ENCODE measurements around the gene TNNI3K. TPM values are rescaled to one million over a fixed set of nuclear protein-coding genes. Genes with fewer than 3 reads are reported as not detected.

TNNI3K gene
- total and polyA plus RNA-seq, 9 of the 15 experiments (the other 6 are each of a cell fraction or from before 2014, with no cell fraction given), result 0.21 to 0.53 (median 0.32) TPM; not detected in 5

- CTCF ChIA-PET (ENCODE audit: low intra/inter-chr PET ratio), result interaction anchor here (0.6 kb wide), 1 partner anchor 665 kb away, joined by 3 read pairs; no protein-coding TSS in a partner anchor
- no TSS peak for BruUV-seq (replicated peaks)
- POLR2A ChIA-PET, result interaction anchor here (1.0 kb wide), 1 partner anchor 10 kb away, joined by 3 read pairs; no protein-coding TSS in a partner anchor
- Histone ChIP-seq H3K4me2 (ENCODE audit: insufficient read depth, low read length) (no peak overlapping the region), H3K79me2 (ENCODE audit: control insufficient read depth, insufficient read depth, low read length) (no peaks in the 10 kb centered on the region), H4K20me1 (replicated peaks; ENCODE audit: control insufficient read depth, insufficient read depth, low read length) (no peaks in the 10 kb centered on the region), H3K27ac (ENCODE audit: extremely low read depth, low read depth, low read length) (no peak overlapping the region), H2AFZ (ENCODE audit: low read depth, low read length) (no peak overlapping the region), H3K9me3 (replicated peaks; ENCODE audit: control insufficient read depth, insufficient read depth, low read depth, low read length) (no peaks in the 10 kb centered on the region), H3K9ac (ENCODE audit: insufficient read depth in 1 of 2, low read depth in 2 of 2, low read length in 2 of 2) (no peak overlapping the region), H3K4me3 (no peak overlapping the region), H3K27me3 (ENCODE audit: control insufficient read depth in 2 of 2, insufficient read depth in 2 of 2, low read length in 2 of 2) (no peaks in the 10 kb centered on the region), H3K4me1 (replicated peaks in 1 of 2; ENCODE audit: control insufficient read depth in 2 of 2, insufficient read depth in 2 of 2, low read length in 2 of 2) (no peaks in the 10 kb centered on the region), H3K9me1 (ENCODE audit: control insufficient read depth, insufficient read depth, low read length) (no peaks in the 10 kb centered on the region), H3K36me3 (ENCODE audit: control insufficient read depth, insufficient read depth, low read length) (no peaks in the 10 kb centered on the region)
- TF ChIP-seq, protein P1, sequence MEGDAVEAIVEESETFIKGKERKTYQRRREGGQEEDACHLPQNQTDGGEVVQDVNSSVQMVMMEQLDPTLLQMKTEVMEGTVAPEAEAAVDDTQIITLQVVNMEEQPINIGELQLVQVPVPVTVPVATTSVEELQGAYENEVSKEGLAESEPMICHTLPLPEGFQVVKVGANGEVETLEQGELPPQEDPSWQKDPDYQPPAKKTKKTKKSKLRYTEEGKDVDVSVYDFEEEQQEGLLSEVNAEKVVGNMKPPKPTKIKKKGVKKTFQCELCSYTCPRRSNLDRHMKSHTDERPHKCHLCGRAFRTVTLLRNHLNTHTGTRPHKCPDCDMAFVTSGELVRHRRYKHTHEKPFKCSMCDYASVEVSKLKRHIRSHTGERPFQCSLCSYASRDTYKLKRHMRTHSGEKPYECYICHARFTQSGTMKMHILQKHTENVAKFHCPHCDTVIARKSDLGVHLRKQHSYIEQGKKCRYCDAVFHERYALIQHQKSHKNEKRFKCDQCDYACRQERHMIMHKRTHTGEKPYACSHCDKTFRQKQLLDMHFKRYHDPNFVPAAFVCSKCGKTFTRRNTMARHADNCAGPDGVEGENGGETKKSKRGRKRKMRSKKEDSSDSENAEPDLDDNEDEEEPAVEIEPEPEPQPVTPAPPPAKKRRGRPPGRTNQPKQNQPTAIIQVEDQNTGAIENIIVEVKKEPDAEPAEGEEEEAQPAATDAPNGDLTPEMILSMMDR (IDR thresholded peaks at IDR 0.05 in 2 of 3, conservative IDR thresholded peaks at IDR 0.05 in 1 of 3; ENCODE audit: insufficient read depth in 2 of 3, low read depth in 1 of 3, low read length in 3 of 3), result peak; percentile 52 to 62 (median 54)
- TF ChIP-seq RBFOX2 (IDR thresholded peaks at IDR 0.05; ENCODE audit: low read depth, low read length), result no peak
- TF ChIP-seq REST (IDR thresholded peaks at IDR 0.05; ENCODE audit: borderline replicate concordance), result peak; percentile 20; the same call in 1 of the 2 replicates
- no peak for TF ChIP-seq REST (CRISPR knock-in tag; IDR thresholded peaks at IDR 0.05; ENCODE audit: low read depth)
- TF ChIP-seq RAD21 (CRISPR knock-in tag; conservative IDR thresholded peaks at IDR 0.05 in 1 of 2, IDR thresholded peaks at IDR 0.05 in 1 of 2), result peak in 1 of 2 experiments; percentile 55; a peak in 3 of 4 replicates
- 0 out of 2 replicates have a peak, but pooled peaks have one; percentile 12 for TF ChIP-seq SMC3 (conservative IDR thresholded peaks at IDR 0.05; ENCODE audit: insufficient read depth, low read depth, low read length)
- no peak for TF ChIP-seq MECOM (CRISPR knock-in tag; IDR thresholded peaks at IDR 0.05)
- TF ChIP-seq SIN3A (IDR thresholded peaks at IDR 0.05; ENCODE audit: borderline replicate concordance in 2 of 2, control insufficient read depth in 1 of 2, low read depth in 2 of 2, low read length in 2 of 2), result no peak
- intact Hi-C loops (cut with micrococcal nuclease) (no loop called here), in situ Hi-C loops (cut with MboI) (no loop called here)
- WGBS (ENCODE audit: insufficient coverage, low coverage, missing lambda C conversion rate), result 3% methylated on average over 15 of the region's 15 CpGs
- peak; percentile 82 for ATAC-seq
- peak; percentile 8 to 52 (median 12) for DNase-seq (ENCODE audit: extremely low read depth in 1 of 4, low spot score in 3 of 4)
- FAIRE-seq, result peak; percentile 70
These were observed 269.1 kb downstream of the TNNI3K start for GRCh38 chr1:74504125-74504932.

Measured in K562 (cell line).